Ovary (tissue), 3 donors: ENCODE data around the gene NTN5.

Source experiments
- CTCF ChIP-seq, 3 donors: fragments of 450-650 bp in 2 of 3; fragments of 200-600 bp in 1 of 3; IDR thresholded peaks; one replicate each; pipeline versions ENCODE4 v1.5.1 to v1.8.0; 2016 to 2022; ENCODE audit warnings: antibody characterized with exemption in 3 of 3, mild to moderate bottlenecking in 1 of 3
- EP300 ChIP-seq: sonication (generic); formaldehyde crosslinking; IDR thresholded peaks from one replicate; pipeline ENCODE4 v1.6.1; 2017; ENCODE audit warnings: antibody characterized with exemption
- POLR2A ChIP-seq: fragments of 450-650 bp; IDR thresholded peaks from one replicate; pipeline ENCODE4 v1.6.1; 2017; ENCODE audit warnings: antibody characterized with exemption, mild to moderate bottlenecking, moderate library complexity
- donor health status: DM: no; HTN: no; CAD: no.

GRCh38 chr19:48641850-48642249 lies 31.0 kb downstream of the NTN5 start:
- TF ChIP-seq CTCF (IDR thresholded peaks at IDR 0.05) = no peak
- TF ChIP-seq POLR2A = no peak
- no peak for TF ChIP-seq EP300
